ENCODE results near the gene ZNF264.

DNA sequence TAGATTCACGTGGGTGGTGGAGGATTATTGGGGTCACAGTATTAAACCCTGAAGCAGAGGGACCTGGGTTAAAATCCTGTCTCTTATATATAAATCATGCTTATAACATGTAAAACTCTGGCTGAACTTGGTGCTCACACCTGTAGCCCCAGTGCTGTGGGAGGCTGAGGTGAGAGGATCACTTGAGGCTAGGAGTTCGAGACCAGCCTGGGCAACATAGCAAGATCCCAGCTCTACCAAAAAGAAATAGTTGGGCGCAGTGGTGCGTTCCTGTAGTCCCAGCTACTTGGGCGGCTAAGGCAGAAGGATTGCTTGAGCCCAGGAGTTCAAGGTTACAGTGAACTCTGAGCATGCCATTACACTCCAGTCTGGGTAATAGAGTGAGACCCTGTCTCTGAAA is 51.5 kb downstream of the ZNF264 start:
- TF ChIP-seq, protein P1, sequence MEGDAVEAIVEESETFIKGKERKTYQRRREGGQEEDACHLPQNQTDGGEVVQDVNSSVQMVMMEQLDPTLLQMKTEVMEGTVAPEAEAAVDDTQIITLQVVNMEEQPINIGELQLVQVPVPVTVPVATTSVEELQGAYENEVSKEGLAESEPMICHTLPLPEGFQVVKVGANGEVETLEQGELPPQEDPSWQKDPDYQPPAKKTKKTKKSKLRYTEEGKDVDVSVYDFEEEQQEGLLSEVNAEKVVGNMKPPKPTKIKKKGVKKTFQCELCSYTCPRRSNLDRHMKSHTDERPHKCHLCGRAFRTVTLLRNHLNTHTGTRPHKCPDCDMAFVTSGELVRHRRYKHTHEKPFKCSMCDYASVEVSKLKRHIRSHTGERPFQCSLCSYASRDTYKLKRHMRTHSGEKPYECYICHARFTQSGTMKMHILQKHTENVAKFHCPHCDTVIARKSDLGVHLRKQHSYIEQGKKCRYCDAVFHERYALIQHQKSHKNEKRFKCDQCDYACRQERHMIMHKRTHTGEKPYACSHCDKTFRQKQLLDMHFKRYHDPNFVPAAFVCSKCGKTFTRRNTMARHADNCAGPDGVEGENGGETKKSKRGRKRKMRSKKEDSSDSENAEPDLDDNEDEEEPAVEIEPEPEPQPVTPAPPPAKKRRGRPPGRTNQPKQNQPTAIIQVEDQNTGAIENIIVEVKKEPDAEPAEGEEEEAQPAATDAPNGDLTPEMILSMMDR (IDR thresholded peaks at IDR 0.05; ENCODE audit: borderline replicate concordance, extremely low read depth, low read length, poor library complexity, severe bottlenecking), result no peak
- no peak for TF ChIP-seq EZH2 (IDR thresholded peaks at IDR 0.05; ENCODE audit: borderline replicate concordance, low read depth, low read length, severe bottlenecking)

Data from DND-41 (cell line).